Activated CD4-positive, alpha-beta T cell treated with anti-CD3 and anti-CD28 coated beads, Interleukin-2, amount 10 ng/mL, durations not matched to agents 24 days and 14 days (primary cell): ENCODE data around the gene OVCH2. TPM values are rescaled to one million over a fixed set of nuclear protein-coding genes. Genes with fewer than 3 reads are reported as not detected.
A peak's percentile ranks its signal among the peaks of the same experiment; 100 is the strongest.
"Not testable (repeated sequence)": the region's sequence is repeated elsewhere in the genome, so short reads cannot be mapped to it uniquely, and the experiment has no call there.

Source experiments
- DNase-seq: peaks from one replicate; pipeline ENCODE4 v3.0.0; 2022
- H3K27ac Mint-ChIP-seq: one replicate; pipeline ENCODE4 v1.8.0; 2022; ENCODE audit warnings: mild to moderate bottlenecking, mixed read lengths
- H3K27me3 Mint-ChIP-seq: one replicate; pipeline ENCODE4 v1.8.0; 2022; ENCODE audit warnings: mixed read lengths
- H3K36me3 Mint-ChIP-seq: one replicate; pipeline ENCODE4 v1.8.0; 2022; ENCODE audit warnings: low read depth, mild to moderate bottlenecking, mixed read lengths
- H3K4me1 Mint-ChIP-seq: one replicate; pipeline ENCODE4 v1.8.0; 2021; ENCODE audit warnings: mixed read lengths
- H3K4me3 Mint-ChIP-seq: one replicate; pipeline ENCODE4 v1.8.0; 2022; ENCODE audit warnings: mild to moderate bottlenecking, moderate library complexity, mixed read lengths
- H3K9me3 Mint-ChIP-seq: one replicate; pipeline ENCODE4 v1.8.0; 2021; ENCODE audit warnings: mixed read lengths
- intact Hi-C: fragments of 100-400 bp; cut with micrococcal nuclease; formaldehyde crosslinking; loops from one replicate; pipeline ENCODE4 v1.15.1; 2023
- total RNA-seq: library from RNA; stranded (reverse); gene quantifications from 2 replicates; pipeline ENCODE4 v1.2.3, GENCODE V29; 2022

Gene OVCH2
- total RNA-seq, 1 donor from 2014 or later, result not detected

DNA sequence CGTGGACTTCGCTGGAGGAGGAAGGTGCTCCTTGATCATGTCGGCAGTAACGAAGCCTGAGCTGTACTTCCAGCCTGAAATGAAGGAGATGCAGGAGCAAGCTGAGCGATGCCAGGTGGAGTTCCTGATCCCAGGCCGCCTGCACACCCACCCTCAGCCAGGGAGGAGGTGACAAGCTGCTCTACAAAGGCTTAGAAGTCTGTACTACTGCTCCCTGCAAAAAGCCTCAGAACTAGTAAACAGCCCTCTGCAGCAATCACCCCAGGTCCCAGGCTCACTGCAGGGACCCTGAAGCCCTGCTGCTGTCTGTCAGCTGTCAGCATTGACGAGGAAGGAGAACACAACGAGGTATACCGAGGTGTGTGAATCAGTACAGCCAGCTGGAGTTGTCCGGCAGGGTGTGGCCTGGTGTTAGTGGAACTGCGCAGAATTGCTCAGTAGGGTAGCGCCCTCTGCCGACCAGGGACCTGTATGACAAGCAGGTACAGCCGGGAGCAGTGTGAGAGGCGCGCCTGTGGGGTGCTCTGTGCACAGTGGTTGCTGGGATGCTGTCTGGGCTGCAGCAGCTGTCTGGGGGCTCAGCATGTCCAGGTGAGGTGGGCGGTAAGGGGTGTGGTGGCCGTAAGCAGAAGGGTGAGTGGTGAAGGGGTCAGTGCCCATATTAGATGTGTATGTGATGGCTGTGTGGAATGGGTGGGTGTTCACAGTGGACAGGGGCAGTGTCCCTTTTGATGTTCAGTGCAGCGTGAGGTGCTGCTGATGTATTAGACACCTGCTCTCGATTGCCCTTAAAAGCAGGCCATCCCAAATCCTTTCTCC is 40.6 kb downstream of the OVCH2 start:
- intact Hi-C loops, result loop anchor here (1.0 to 2.0 kb wide), 3 partner anchors 93 to 567 kb away; partner anchors contain the start of gene PPFIBP2

DNA sequence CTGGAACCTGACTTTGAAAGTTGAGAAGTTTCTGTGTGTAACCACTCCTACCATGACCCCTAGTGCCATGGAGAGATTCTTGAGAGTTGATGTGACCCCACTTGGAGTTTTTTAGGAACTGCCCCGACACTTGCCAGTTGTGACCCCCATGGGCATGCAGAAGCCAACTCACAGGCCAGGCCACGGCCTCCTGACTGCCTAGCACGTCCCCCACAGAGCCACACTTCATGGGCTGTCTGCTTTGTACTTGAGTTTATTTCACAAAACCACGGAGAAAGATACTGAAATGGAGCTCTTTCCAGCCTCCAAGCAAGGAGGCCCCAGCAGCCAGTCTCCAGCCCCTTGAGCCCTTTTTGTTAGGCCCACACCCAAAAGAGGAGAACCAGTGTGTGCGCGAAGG is 41.4 kb downstream of the OVCH2 start:
- intact Hi-C loops, result loop anchor here (1.0 to 2.0 kb wide), 3 partner anchors 92 to 567 kb away; partner anchors contain the start of gene PPFIBP2
- peaks cover 2% of the 10 kb centered on the region for H3K4me1 Mint-ChIP-seq
- no peak overlapping the region for H3K4me3 Mint-ChIP-seq
- no peak overlapping the region for H3K27ac Mint-ChIP-seq
- peaks cover 2% of the 10 kb centered on the region for H3K27me3 Mint-ChIP-seq
- peak; percentile 29 for DNase-seq
- no peaks in the 10 kb centered on the region for H3K9me3 Mint-ChIP-seq
- no peaks in the 10 kb centered on the region for H3K36me3 Mint-ChIP-seq

More for the DNA sequence above, 40.6 kb downstream of the OVCH2 start:
- no peaks in the 10 kb centered on the region for H3K9me3 Mint-ChIP-seq
- H3K36me3 Mint-ChIP-seq, result no peaks in the 10 kb centered on the region
- peaks cover 2% of the 10 kb centered on the region for H3K27me3 Mint-ChIP-seq
- no peak overlapping the region for H3K4me3 Mint-ChIP-seq
- no peak overlapping the region for H3K27ac Mint-ChIP-seq
- peak; percentile 91 for DNase-seq
- H3K4me1 Mint-ChIP-seq, result peaks cover 4% of the 10 kb centered on the region

DNA sequence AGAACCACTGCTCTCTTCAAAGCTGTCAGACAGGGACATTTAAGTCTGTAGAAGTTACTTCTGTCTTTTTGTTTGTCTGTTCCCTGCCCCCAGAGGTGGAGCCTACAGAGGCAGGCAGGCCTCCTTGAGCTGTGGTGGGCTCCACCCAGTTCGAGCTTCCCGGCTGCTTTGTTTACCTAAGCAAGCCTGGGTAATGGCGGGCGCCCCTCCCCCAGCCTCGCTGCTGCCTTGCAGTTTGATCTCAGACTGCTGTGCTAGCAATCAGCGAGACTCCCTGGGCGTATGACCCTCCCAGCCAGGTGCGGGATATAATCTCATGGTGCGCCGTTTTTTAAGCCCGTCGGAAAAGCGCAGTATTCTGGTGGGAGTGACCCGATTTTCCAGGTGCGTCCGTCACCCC is 42.7 kb downstream of the OVCH2 start:
- DNase-seq, H3K36me3 Mint-ChIP-seq, H3K4me3 Mint-ChIP-seq, H3K4me1 Mint-ChIP-seq, intact Hi-C loops, H3K27me3 Mint-ChIP-seq, H3K9me3 Mint-ChIP-seq, H3K27ac Mint-ChIP-seq: not testable (repeated sequence)

DNA sequence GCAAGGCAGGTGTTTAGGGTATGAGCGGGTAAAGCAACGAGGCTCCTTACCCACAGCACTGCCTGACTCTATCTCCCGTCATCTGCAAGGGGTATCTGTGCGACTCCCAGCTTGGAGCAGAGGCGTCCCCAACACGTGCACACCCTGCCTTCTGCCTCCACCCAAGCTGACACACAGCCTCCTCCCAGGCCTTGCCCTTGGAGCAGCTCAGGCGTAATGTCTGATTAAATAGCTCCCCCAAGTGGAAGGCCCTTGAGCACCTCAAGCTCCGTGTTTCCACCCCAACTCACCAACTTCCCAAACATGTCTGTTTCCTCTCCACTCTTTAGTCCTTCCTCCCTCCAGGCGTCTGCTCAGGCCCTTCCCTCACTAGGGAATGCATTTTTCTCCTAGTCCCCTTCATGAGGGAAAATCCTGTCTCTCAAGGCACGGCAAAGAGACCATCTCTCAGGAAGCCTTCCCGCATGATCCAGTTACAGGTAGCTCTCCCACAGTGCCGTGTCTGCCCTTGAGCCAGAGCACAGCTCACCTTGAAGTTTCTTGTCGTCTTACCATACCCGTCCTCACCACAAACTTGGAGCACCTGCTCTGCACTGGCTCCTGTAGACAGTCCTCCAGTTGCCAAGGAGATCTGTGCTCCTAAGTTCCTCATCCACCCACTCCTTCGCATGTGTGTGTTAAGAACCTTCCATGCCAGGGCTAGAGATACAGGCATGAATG is 48.8 kb downstream of the OVCH2 start:
- peak; percentile 74 for DNase-seq
- Mint-ChIP-seq H3K27ac (no peak overlapping the region), H3K4me3 (no peak overlapping the region), H3K4me1 (no peaks in the 10 kb centered on the region), H3K36me3 (no peaks in the 10 kb centered on the region), H3K9me3 (no peaks in the 10 kb centered on the region), H3K27me3 (no peaks in the 10 kb centered on the region)
- intact Hi-C loops, result no loop called here

DNA sequence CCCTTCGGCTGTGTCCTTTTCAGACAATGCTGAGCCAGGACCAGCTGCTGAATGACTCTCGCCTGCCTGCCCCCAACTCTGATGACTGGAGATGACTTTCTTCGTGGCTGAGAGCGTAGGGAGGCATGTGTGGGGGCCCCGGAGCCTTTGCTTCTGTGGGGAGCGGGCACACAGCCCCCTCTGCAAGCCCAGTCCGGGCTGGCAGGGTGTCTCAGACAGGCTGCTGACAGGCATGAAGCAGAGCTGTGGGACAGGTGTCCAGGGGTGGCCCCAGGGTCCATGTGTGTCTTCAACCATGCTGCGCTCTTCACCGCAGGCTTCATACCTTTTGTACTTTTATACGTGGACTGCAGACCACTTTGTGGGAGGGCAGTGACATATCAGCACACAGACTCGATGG is 49.6 kb downstream of the OVCH2 start:
- H3K4me3 Mint-ChIP-seq, result no peak overlapping the region
- intact Hi-C loops, result no loop called here
- no peaks in the 10 kb centered on the region for H3K27me3 Mint-ChIP-seq
- no peaks in the 10 kb centered on the region for H3K36me3 Mint-ChIP-seq
- DNase-seq, result no peak
- no peaks in the 10 kb centered on the region for H3K9me3 Mint-ChIP-seq
- no peaks in the 10 kb centered on the region for H3K4me1 Mint-ChIP-seq
- H3K27ac Mint-ChIP-seq, result no peak overlapping the region

DNA sequence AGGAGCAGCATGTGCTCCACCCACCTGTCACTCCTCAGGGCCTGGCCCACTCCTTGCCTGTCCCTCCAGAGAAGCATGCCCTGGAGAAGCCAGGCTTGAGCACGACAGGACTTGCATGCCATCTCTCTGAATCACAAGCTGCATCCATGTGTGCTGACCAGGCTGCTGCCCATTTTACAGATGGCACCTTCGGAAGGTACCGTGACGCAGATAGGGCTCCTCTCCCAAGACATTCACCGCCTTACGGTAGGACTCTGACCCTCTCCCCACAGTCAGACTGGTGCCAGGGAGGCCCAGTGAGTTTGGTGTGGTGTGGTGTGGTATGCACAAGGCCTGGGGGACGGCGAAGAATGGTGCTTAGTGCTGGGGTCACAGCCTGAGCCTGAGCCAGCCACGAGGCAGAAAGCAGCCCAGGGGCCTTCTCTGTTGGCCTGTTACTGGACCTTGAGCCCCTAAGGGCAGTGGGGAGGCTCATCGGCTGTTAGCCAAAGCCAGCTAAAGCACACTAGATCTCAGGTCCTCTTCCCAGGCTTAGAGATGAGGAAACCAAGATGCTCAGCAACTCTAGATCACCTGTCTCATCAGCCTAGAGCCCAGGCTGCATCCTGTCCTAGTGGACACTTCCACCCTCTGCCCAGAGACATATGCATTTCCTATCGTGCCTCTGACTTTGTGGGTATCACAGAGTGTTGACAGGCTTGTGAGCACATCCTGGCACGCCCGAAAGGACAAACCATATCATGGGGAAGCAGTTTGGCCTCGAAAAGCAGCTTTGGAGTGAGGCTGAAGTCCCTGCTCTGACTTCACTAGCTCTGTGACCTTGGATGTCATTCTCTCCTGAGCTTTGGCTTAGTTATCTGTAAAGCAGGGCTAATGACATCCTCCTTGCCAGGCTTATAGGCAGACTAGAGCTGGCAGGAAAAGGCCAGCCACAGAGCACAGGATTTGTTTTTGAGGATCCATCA is 50.7 kb downstream of the OVCH2 start:
- intact Hi-C loops, result no loop called here
- Mint-ChIP-seq H3K4me3 (no peak overlapping the region), H3K9me3 (no peaks in the 10 kb centered on the region), H3K27me3 (no peaks in the 10 kb centered on the region), H3K36me3 (no peaks in the 10 kb centered on the region), H3K27ac (no peak overlapping the region), H3K4me1 (no peaks in the 10 kb centered on the region)
- no peak for DNase-seq

DNA sequence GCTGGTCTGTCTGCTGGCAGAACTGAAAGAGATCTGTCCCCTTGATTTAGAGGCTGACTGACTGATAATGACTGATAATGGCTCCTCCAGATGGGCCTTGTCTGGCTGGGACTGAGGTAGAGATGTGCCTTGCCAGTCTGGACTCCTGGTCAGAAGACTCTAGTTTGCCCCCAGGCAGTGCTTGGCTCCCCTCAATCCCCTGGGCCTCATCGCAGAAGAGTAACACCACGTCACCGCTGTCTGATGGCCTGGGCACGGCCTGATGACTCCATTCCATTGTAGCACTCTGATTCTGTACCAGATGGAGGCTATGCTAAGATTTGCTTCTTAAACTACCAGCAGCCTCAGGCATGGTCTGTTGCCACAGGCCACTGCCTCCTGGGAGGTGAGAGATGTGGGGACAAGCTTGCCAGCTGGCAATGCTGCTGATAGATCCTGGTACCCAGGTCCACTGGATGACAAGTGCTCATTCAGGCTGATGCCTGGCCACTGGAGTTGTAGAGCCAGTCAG is 52.0 kb downstream of the OVCH2 start:
- Mint-ChIP-seq H3K27me3 (no peaks in the 10 kb centered on the region), H3K9me3 (no peaks in the 10 kb centered on the region), H3K4me3 (no peak overlapping the region), H3K27ac (no peak overlapping the region), H3K4me1 (no peaks in the 10 kb centered on the region), H3K36me3 (no peaks in the 10 kb centered on the region)
- DNase-seq, result no peak
- intact Hi-C loops, result no loop called here

DNA sequence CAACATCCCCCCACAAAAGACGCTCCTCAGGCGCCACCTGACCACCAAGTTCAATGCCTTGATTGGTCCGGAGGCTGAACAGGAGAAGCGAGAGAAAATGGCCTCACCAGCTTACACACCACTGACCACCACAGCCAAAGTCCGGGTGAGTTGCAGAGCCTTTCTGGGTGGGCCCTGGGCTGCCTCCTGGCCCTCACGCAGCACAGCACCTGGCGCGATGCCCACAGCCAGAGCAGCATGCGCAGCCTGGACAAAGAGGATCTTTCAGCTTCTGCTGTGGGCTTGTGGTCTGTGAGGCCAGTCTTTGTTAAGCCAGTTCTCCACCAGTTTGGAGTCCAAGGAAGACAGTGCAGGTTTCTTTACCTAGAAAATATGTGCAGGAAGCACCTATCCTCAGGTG is 54.6 kb downstream of the OVCH2 start:
- intact Hi-C loops, result no loop called here
- H3K27me3 Mint-ChIP-seq, result no peaks in the 10 kb centered on the region
- no peak overlapping the region for H3K4me3 Mint-ChIP-seq
- no peaks in the 10 kb centered on the region for H3K4me1 Mint-ChIP-seq
- H3K27ac Mint-ChIP-seq, result no peak overlapping the region
- H3K36me3 Mint-ChIP-seq, result no peaks in the 10 kb centered on the region
- no peaks in the 10 kb centered on the region for H3K9me3 Mint-ChIP-seq
- no peak for DNase-seq

DNA sequence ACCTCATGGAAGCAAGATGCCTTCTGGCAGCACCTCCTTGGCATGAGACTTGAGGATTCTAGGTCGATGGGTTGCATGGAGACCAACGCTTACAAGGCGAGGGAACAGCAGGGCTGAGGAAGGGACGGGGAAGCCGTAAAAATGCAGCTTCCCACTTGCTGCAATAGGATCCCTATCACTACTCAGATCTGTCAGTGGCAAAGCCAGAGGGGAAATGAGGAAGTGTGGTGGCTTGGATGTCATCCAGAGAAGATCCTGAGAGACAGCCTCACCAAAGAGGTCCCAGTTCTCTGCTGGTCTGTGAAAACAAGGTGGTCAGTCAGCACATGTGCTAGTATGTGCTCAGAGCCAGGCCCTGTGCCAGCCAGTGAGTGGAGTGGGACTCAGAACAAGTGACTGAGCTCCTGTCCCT is 55.1 kb downstream of the OVCH2 start:
- intact Hi-C loops, result no loop called here
- DNase-seq, result no peak
- H3K9me3 Mint-ChIP-seq, result no peaks in the 10 kb centered on the region
- H3K4me3 Mint-ChIP-seq, result no peak overlapping the region
- H3K4me1 Mint-ChIP-seq, result no peaks in the 10 kb centered on the region
- H3K27ac Mint-ChIP-seq, result no peak overlapping the region
- no peaks in the 10 kb centered on the region for H3K36me3 Mint-ChIP-seq
- H3K27me3 Mint-ChIP-seq, result no peaks in the 10 kb centered on the region

DNA sequence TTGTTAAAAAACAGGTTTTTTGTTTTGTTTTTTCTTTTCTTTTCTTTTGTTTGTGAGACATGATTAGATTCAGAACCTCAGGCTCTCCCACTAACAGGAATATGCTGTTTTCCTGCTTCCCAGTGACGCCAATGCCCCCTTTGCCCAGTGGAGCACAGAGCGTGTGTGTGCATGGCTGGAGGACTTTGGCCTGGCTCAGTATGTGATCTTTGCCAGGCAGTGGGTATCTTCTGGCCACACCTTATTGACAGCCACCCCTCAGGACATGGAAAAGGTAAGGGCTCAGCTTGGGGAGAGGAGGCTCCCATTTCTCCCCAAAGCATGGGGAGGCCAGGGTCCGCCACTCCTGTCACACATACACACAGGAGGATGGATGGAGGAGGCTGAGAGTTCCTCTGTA is 58.0 kb downstream of the OVCH2 start:
- no peaks in the 10 kb centered on the region for H3K9me3 Mint-ChIP-seq
- H3K27me3 Mint-ChIP-seq, result no peaks in the 10 kb centered on the region
- no peak overlapping the region for H3K4me3 Mint-ChIP-seq
- intact Hi-C loops, result no loop called here
- H3K36me3 Mint-ChIP-seq, result no peaks in the 10 kb centered on the region
- H3K27ac Mint-ChIP-seq, result no peak overlapping the region
- no peak for DNase-seq
- no peaks in the 10 kb centered on the region for H3K4me1 Mint-ChIP-seq

DNA sequence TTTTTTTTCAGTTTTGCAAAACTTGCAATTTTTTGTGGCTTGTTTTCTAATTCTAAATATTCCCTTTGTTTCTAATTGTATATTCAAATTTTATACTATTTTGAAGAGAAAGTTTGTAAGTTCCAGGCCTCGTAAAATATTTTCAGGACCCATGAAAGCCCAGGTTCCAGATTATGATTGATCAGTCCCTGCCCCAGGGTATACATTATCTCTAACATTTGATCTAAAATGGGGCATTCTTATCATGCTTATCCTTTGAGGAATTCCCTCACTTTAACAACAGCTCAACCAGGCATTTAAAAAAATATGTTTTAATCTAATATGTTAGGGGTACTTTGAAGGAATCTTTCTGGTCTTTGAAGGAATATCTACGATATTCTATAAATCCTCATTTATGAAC is 59.4 kb downstream of the OVCH2 start:
- Mint-ChIP-seq H3K4me3 (no peak overlapping the region), H3K4me1 (no peaks in the 10 kb centered on the region), H3K9me3 (no peaks in the 10 kb centered on the region), H3K27ac (no peak overlapping the region), H3K27me3 (no peaks in the 10 kb centered on the region), H3K36me3 (no peaks in the 10 kb centered on the region)
- DNase-seq, result no peak
- intact Hi-C loops, result no loop called here

DNA sequence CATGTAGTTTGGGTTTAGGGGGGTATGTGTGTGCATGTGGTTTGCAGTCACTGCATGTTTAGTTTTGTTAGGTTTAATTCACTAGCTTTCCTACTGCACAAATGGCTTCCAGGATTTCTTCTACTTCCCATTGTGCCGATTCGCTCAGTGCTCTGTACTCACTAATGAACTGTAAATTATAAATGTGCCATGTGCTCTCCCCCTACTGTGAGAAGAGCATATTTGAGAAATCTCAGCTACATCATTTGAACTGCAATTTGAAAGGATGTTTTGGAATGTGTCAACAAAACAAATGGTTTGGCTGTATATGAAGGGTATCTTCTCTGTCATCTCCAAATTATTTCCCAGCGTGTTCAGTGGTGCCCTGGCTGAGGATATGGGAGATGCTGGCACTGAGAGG is 61.1 kb downstream of the OVCH2 start:
- Mint-ChIP-seq H3K9me3 (no peaks in the 10 kb centered on the region), H3K4me3 (no peak overlapping the region), H3K27ac (no peak overlapping the region), H3K27me3 (no peaks in the 10 kb centered on the region), H3K4me1 (no peaks in the 10 kb centered on the region), H3K36me3 (no peaks in the 10 kb centered on the region)
- DNase-seq, result no peak
- intact Hi-C loops, result no loop called here

DNA sequence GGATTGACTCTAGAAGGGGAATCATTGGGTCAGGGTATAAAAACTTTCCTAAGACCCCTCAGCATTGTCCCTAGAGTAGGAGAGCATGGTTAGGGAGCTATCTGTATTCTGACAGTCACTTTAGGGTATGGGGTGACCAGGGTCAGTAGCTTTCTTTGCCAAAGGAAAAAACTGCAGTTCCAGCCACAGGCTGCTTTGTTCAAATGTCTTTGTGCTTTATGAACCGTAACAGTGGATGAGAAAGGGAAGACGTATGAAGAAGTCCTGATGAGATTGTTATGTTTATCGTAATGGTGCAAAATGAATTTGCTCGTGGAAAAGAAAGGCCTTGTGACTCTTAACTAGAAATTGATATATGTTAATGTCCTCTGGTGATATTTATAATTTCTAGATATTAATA is 63.0 kb downstream of the OVCH2 start:
- DNase-seq, result no peak
- Mint-ChIP-seq H3K9me3 (no peaks in the 10 kb centered on the region), H3K4me3 (no peak overlapping the region), H3K27me3 (no peaks in the 10 kb centered on the region), H3K4me1 (no peaks in the 10 kb centered on the region), H3K27ac (no peak overlapping the region), H3K36me3 (no peaks in the 10 kb centered on the region)
- intact Hi-C loops, result no loop called here
